A549 (cell line): ENCODE data around the gene NSMCE1. TPM values are rescaled to one million over a fixed set of nuclear protein-coding genes. Genes with fewer than 3 reads are reported as not detected.

Source experiments
- ATAC-seq, 2 experiments: fragments of 200-7000 bp in 1 of 2; fragments of >200 bp in 1 of 2; cut with Nextera tagmentation in 1 of 2; cut with Tn5 transposase in 1 of 2; 3 replicates each; pipeline versions ENCODE4 v1.8.0 to v1.9.1; 2018 to 2020; ENCODE audit warnings: mild to moderate bottlenecking in 1 of 2, moderate library complexity in 1 of 2
- CTCF ChIA-PET: fragments of 300-600 bp; sonication (Branson Sonifier 250); formaldehyde crosslinking; extraction: SDS; loops from one replicate; lab custom pipeline; 2021; ENCODE audit warnings: antibody characterized with exemption, inconsistent platforms; lab: Yijun Ruan, JAX
- POLR2A ChIA-PET: fragments of 350-600 bp; formaldehyde crosslinking; extraction: SDS; loops from one replicate; lab custom pipeline; 2021; ENCODE audit warnings: antibody characterized with exemption, inconsistent platforms; lab: Yijun Ruan, JAX
- DNase-seq, 2 experiments: peaks; one replicate each; pipeline versions ENCODE4 v3.0.0 to v3.0.0-alpha.2; 2011 to 2016; ENCODE audit warnings: low read depth in 1 of 2, low spot score in 1 of 2
- FAIRE-seq: peaks from 2 replicates; lab custom pipeline; 2011; peaks lifted over from hg19 to GRCh38; lab: Jason Lieb, UNC
- H3K27ac ChIP-seq, 2 experiments: fragments of >200 bp; sonication (Bioruptor Twin); formaldehyde crosslinking; 3 replicates each; pipeline ENCODE4 v1.5.1; 2016 to 2017
- H3K4me1 ChIP-seq: fragments of >200 bp; sonication (Bioruptor Twin); formaldehyde crosslinking; 3 replicates; pipeline ENCODE4 v1.6.1; 2016
- H3K4me2 ChIP-seq: fragments of >200 bp; sonication (Bioruptor Twin); formaldehyde crosslinking; 3 replicates; pipeline ENCODE4 v1.6.1; 2016
- H3K4me3 ChIP-seq: fragments of >200 bp; sonication (Bioruptor Twin); formaldehyde crosslinking; 3 replicates; pipeline ENCODE4 v1.5.1; 2016
- H3K9me3 ChIP-seq: fragments of >200 bp; sonication (Bioruptor Twin); formaldehyde crosslinking; 3 replicates; pipeline ENCODE4 v1.6.1; 2016
- BHLHE40 ChIP-seq: IDR thresholded peaks from 2 replicates; pipeline ENCODE4 v1.6.1; 2012; ENCODE audit warnings: low read depth, low read length, inconsistent platforms
- CEBPB ChIP-seq, 2 experiments: fragments of >200 bp in 1 of 2; sonication (Bioruptor Twin) in 1 of 2; formaldehyde crosslinking in 1 of 2; IDR thresholded peaks; 2 replicates each; pipeline ENCODE4 v1.6.1; 2012 to 2016
- CHD4 ChIP-seq: fragments of 200-600 bp; sonication (generic); IDR thresholded peaks from 2 replicates; pipeline ENCODE4 v1.6.1; 2016; ENCODE audit warnings: antibody characterized with exemption, mild to moderate bottlenecking, borderline replicate concordance
- EHF ChIP-seq: fragments of 250-450 bp; sonication (Bioruptor Pico); IDR thresholded peaks from 2 replicates; pipeline ENCODE4 v1.5.0; 2020; ENCODE audit warnings: mild to moderate bottlenecking
- EHMT2 ChIP-seq: fragments of 200-600 bp; sonication (generic); IDR thresholded peaks from 2 replicates; pipeline ENCODE4 v1.6.1; 2016; ENCODE audit warnings: antibody characterized with exemption, low read depth, mild to moderate bottlenecking, moderate library complexity
- EP300 ChIP-seq, 2 experiments: fragments of >200 bp; sonication (Bioruptor Twin); formaldehyde crosslinking; IDR thresholded peaks; 2 replicates in 1 of 2; 3 replicates in 1 of 2; pipeline ENCODE4 v1.6.1; 2016 to 2017
- ESRRA ChIP-seq: fragments of 150-350 bp; IDR thresholded peaks from 2 replicates; pipeline ENCODE4 v1.6.1; 2014; ENCODE audit warnings: mild to moderate bottlenecking, low read length, borderline replicate concordance
- FOSB ChIP-seq: fragments of 250-450 bp; sonication (Bioruptor Pico); IDR thresholded peaks from 2 replicates; pipeline ENCODE4 v1.5.0; 2020; ENCODE audit warnings: mild to moderate bottlenecking, moderate library complexity
- HEYL ChIP-seq: fragments of 250-450 bp; sonication (Bioruptor Pico); IDR thresholded peaks from 2 replicates; pipeline ENCODE4 v1.8.0; 2021; ENCODE audit warnings: mild to moderate bottlenecking, moderate library complexity
- JUN ChIP-seq, 2 experiments: fragments of >200 bp; sonication (Bioruptor Twin); formaldehyde crosslinking; IDR thresholded peaks; 2 replicates in 1 of 2; 3 replicates in 1 of 2; pipeline ENCODE4 v1.6.1; 2016 to 2017
- JUNB ChIP-seq: fragments of >200 bp; sonication (Bioruptor Twin); formaldehyde crosslinking; IDR thresholded peaks from 2 replicates; pipeline ENCODE4 v1.6.1; 2016
- KDM1A ChIP-seq: fragments of 200-600 bp; sonication (generic); IDR thresholded peaks from 2 replicates; pipeline ENCODE4 v1.6.1; 2016; ENCODE audit warnings: low read depth, mild to moderate bottlenecking
- MYC ChIP-seq: IDR thresholded peaks from 2 replicates; pipeline ENCODE4 v1.6.1; 2012; ENCODE audit warnings: mild to moderate bottlenecking, inconsistent platforms, low read length, improper control_type of control experiment, borderline replicate concordance
- POLR2A ChIP-seq: IDR thresholded peaks from 2 replicates; pipeline ENCODE4 v1.6.1; 2012; ENCODE audit warnings: mild to moderate bottlenecking, low read length
- POLR2AphosphoS2 ChIP-seq: conservative IDR thresholded peaks from 2 replicates; pipeline ENCODE4 v1.6.1; 2012; ENCODE audit warnings: low read length, improper control_type of control experiment, inconsistent platforms
- RARB ChIP-seq: fragments of 250-450 bp; sonication (Bioruptor Pico); IDR thresholded peaks from 2 replicates; pipeline ENCODE4 v1.8.0; 2021; ENCODE audit warnings: mild to moderate bottlenecking, moderate library complexity
- RFX5 ChIP-seq: fragments of 450-650 bp; IDR thresholded peaks from 2 replicates; pipeline ENCODE4 v1.7.1; 2014; ENCODE audit warnings: antibody characterized with exemption, mild to moderate bottlenecking, moderate library complexity
- SREBF2 ChIP-seq: fragments of 450-650 bp; IDR thresholded peaks from 2 replicates; pipeline ENCODE4 v1.6.1; 2014; ENCODE audit warnings: mild to moderate bottlenecking, moderate library complexity
- TFCP2L1 ChIP-seq: fragments of 250-450 bp; sonication (Bioruptor Pico); IDR thresholded peaks from 2 replicates; pipeline ENCODE4 v1.5.0; 2021; ENCODE audit warnings: mild to moderate bottlenecking
- TP53 ChIP-seq: fragments of 250-450 bp; sonication (Bioruptor Pico); IDR thresholded peaks from 2 replicates; pipeline ENCODE4 v1.5.0; 2021; ENCODE audit warnings: mild to moderate bottlenecking, moderate library complexity
- ZC3H11A ChIP-seq: fragments of 450-650 bp; IDR thresholded peaks from 2 replicates; pipeline ENCODE4 v1.6.1; 2014; ENCODE audit warnings: antibody characterized with exemption, mild to moderate bottlenecking
- ZFP36 ChIP-seq: fragments of 450-650 bp; IDR thresholded peaks from 2 replicates; pipeline ENCODE4 v1.6.1; 2014; ENCODE audit warnings: borderline replicate concordance; ENCODE audit not compliant: partially characterized antibody
- ZNF302 ChIP-seq: fragments of 250-450 bp; sonication (Bioruptor Pico); IDR thresholded peaks from 2 replicates; pipeline ENCODE4 v1.9.0; 2021; ENCODE audit warnings: inconsistent platforms, mild to moderate bottlenecking, moderate library complexity
- ZSCAN20 ChIP-seq: fragments of 250-450 bp; sonication (Bioruptor Pico); IDR thresholded peaks from 2 replicates; pipeline ENCODE4 v1.8.0; 2022; ENCODE audit warnings: mild to moderate bottlenecking, moderate library complexity
- WGBS: methylation state at CpG from one replicate; pipeline ENCODE4 v1.1.6; 2017; ENCODE audit errors: missing lambda C conversion rate; 5-methylcytosine and 5-hydroxymethylcytosine counted together
- polyA minus RNA-seq: library from RNA; depleted of rRNA, polyadenylated mRNA; stranded (reverse); fragments of >200 nt; gene quantifications from 2 replicates; pipeline ENCODE4 v1.2.3, GENCODE V29; 2011; rRNA and poly(A)+ RNA removed
- polyA plus RNA-seq, 4 experiments: library from polyadenylated mRNA; depleted of rRNA in 3 of 4; stranded (reverse); fragments of >200 nt; fragmentation: RNase III in 1 of 4; extraction: RNeasy Plus Mini Kit Qiagen cat#74134 plus additional on column Dnase treatment in 1 of 4; gene quantifications; 2 replicates in 3 of 4; 3 replicates in 1 of 4; pipeline ENCODE4 v1.2.3, GENCODE V29; 2011 to 2017
- TF ChIP-seq, protein P1 (sequence below): fragments of >200 bp; sonication (Bioruptor Twin); formaldehyde crosslinking; IDR thresholded peaks from 2 replicates; pipeline ENCODE4 v1.6.1; 2016
- TF ChIP-seq, protein P2 (sequence below): IDR thresholded peaks from 2 replicates; pipeline ENCODE4 v1.6.1; 2012
- TF ChIP-seq, protein P3 (sequence below): fragments of 450-650 bp; IDR thresholded peaks from 2 replicates; pipeline ENCODE4 v1.6.1; 2014; ENCODE audit warnings: antibody characterized with exemption
- TF ChIP-seq, protein P4 (sequence below): fragments of >200 bp; sonication (Bioruptor Twin); formaldehyde crosslinking; IDR thresholded peaks from 3 replicates; pipeline ENCODE4 v1.6.1; 2016
- TF ChIP-seq, protein P5 (sequence below): fragments of >200 bp; sonication (Bioruptor Twin); formaldehyde crosslinking; IDR thresholded peaks from 3 replicates; pipeline ENCODE4 v1.5.1; 2016
- TF ChIP-seq, protein P6 (sequence below): fragments of 150-350 bp; IDR thresholded peaks from 2 replicates; pipeline ENCODE4 v1.6.1; 2014; ENCODE audit warnings: low read depth, mild to moderate bottlenecking, low read length
- TF ChIP-seq, protein P7 (sequence below): fragments of 250-450 bp; sonication (Bioruptor Pico); IDR thresholded peaks from 2 replicates; pipeline ENCODE4 v1.5.0; 2021; ENCODE audit warnings: mild to moderate bottlenecking, moderate library complexity, borderline replicate concordance

NSMCE1 gene, protein sequence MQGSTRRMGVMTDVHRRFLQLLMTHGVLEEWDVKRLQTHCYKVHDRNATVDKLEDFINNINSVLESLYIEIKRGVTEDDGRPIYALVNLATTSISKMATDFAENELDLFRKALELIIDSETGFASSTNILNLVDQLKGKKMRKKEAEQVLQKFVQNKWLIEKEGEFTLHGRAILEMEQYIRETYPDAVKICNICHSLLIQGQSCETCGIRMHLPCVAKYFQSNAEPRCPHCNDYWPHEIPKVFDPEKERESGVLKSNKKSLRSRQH
- polyA plus RNA-seq (2011; rRNA removed): 32.0 and 33.3 TPM in 2 replicates
- 28.8 and 36.5 TPM in 2 replicates for polyA plus RNA-seq (2012; cell fraction: cytosol; rRNA removed)
- polyA plus RNA-seq (2012; cell fraction: nucleus; rRNA removed): 18.9 and 25.4 TPM in 2 replicates
- polyA plus RNA-seq (2017; fragmentation: RNase III; extraction: RNeasy Plus Mini Kit Qiagen cat#74134 plus additional on column Dnase treatment): 59.9 to 72.6 TPM (median 60.6 TPM) in 3 replicates
- 40.0 and 43.9 TPM in 2 replicates for polyA minus RNA-seq

DNA sequence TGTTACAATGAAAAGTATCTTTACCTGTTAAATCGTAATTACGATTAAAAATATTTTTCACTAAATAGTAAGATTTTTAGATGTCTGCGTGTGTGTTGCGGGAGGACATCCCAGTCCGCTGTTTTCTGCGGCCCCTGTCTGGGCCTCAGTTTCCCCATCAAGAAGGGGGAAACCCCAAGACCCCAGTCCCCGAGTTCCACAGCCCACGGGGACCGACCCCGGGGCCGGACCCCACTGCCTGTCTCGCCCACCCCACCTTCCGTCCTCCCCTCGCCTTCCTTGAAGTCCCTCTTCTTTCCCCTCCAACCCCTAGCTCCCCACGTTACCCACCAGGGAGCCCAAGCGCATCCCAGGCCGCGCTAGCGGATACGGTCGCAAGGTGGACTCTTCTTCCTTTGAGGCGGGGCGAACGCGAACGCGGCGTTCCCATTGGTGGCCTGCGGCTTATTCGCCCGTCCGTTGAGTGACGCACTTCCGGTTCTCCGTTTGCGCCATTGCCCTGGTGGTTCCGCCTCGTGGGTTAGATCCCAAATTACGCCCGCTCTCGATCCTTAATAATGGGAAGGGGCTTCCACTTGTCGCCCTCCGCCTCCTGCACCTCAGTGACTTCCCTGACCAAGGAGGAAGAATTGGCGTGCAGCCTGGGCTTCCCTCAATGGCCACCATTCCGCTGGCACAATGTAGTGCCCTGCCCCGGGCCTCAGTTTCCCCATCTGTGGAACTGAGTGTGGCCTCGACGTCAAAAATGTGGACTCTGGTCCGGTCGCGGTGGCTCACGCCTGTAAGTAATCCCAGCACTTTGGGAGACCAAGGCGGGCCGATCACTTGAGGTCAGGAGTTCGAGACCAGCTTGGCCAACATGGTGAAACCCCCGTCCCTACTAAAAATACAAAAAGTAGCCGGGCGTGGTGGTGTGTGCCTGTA, at the start of gene NSMCE1:
Gene NSMCE1 (minus strand): TSS at position 397 of the 924 bp plus-strand sequence. CDS start 11,202 bp downstream, outside the sequence.
- POLR2A ChIA-PET: interaction anchor here (0.6 to 1.5 kb wide), 4 partner anchors 25 to 1335 kb away, joined by 3 to 6 read pairs (median 4); no protein-coding TSS in a partner anchor
- CTCF ChIA-PET: interaction anchor here (3.4 kb wide), 1 partner anchor 34 kb away, joined by 24 read pairs; no protein-coding TSS in a partner anchor
- Histone ChIP-seq H3K9me3 (no peaks in the 10 kb centered on the region), H3K4me2 (peak within 1 kb of the TSS; percentile 90), H3K27ac (peak within 1 kb of the TSS; percentile 84 to 97), H3K4me3 (peak within 1 kb of the TSS; percentile 70), H3K4me1 (peaks cover 35% of the 10 kb centered on the region)
- FAIRE-seq (no peak), DNase-seq (peak; percentile 96 to 97), ATAC-seq (peak; percentile 100)
- 3% methylated on average over 48 of the region's 58 CpGs for WGBS
- TF ChIP-seq ZC3H11A: no peak
- peak; percentile 55 to 84; a peak in 2 of 5 replicates for TF ChIP-seq JUN (IDR thresholded peaks at IDR 0.05)
- TF ChIP-seq EHMT2: no peak
- TF ChIP-seq ZFP36: no peak
- TF ChIP-seq RFX5: no peak; the same call in 1 of the 2 replicates
- TF ChIP-seq EP300 (IDR thresholded peaks at IDR 0.05): no peak
- 0 out of 2 replicates have a peak, but pooled peaks have one; percentile 35 for TF ChIP-seq TFCP2L1 (CRISPR knock-in tag)
- TF ChIP-seq TP53: no peak
- no peak for TF ChIP-seq ZNF302
- TF ChIP-seq POLR2A: peak; percentile 81
- TF ChIP-seq MYC: no peak
- TF ChIP-seq, protein P1, sequence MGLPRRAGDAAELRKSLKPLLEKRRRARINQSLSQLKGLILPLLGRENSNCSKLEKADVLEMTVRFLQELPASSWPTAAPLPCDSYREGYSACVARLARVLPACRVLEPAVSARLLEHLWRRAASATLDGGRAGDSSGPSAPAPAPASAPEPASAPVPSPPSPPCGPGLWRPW: no peak
- peak in 1 of 2 experiments; percentile 56; a peak in 1 of 4 replicates for TF ChIP-seq CEBPB (IDR thresholded peaks at IDR 0.05)
- TF ChIP-seq KDM1A: no peak; the same call in 1 of the 2 replicates
- TF ChIP-seq RARB (CRISPR knock-in tag): no peak
- no peak for TF ChIP-seq SREBF2
- TF ChIP-seq ZSCAN20 (CRISPR knock-in tag): no peak
- TF ChIP-seq BHLHE40: no peak
- TF ChIP-seq CHD4: peak; percentile 91
- TF ChIP-seq, protein P2, sequence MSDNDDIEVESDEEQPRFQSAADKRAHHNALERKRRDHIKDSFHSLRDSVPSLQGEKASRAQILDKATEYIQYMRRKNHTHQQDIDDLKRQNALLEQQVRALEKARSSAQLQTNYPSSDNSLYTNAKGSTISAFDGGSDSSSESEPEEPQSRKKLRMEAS: peak; percentile 95
- TF ChIP-seq, protein P3, sequence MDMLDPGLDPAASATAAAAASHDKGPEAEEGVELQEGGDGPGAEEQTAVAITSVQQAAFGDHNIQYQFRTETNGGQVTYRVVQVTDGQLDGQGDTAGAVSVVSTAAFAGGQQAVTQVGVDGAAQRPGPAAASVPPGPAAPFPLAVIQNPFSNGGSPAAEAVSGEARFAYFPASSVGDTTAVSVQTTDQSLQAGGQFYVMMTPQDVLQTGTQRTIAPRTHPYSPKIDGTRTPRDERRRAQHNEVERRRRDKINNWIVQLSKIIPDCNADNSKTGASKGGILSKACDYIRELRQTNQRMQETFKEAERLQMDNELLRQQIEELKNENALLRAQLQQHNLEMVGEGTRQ: no peak
- no peak for TF ChIP-seq HEYL (CRISPR knock-in tag)
- TF ChIP-seq, protein P4, sequence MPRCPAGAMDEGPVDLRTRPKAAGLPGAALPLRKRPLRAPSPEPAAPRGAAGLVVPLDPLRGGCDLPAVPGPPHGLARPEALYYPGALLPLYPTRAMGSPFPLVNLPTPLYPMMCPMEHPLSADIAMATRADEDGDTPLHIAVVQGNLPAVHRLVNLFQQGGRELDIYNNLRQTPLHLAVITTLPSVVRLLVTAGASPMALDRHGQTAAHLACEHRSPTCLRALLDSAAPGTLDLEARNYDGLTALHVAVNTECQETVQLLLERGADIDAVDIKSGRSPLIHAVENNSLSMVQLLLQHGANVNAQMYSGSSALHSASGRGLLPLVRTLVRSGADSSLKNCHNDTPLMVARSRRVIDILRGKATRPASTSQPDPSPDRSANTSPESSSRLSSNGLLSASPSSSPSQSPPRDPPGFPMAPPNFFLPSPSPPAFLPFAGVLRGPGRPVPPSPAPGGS: peak; percentile 87; the same call in 2 of the 3 replicates
- no peak for TF ChIP-seq JUNB
- TF ChIP-seq, protein P5, sequence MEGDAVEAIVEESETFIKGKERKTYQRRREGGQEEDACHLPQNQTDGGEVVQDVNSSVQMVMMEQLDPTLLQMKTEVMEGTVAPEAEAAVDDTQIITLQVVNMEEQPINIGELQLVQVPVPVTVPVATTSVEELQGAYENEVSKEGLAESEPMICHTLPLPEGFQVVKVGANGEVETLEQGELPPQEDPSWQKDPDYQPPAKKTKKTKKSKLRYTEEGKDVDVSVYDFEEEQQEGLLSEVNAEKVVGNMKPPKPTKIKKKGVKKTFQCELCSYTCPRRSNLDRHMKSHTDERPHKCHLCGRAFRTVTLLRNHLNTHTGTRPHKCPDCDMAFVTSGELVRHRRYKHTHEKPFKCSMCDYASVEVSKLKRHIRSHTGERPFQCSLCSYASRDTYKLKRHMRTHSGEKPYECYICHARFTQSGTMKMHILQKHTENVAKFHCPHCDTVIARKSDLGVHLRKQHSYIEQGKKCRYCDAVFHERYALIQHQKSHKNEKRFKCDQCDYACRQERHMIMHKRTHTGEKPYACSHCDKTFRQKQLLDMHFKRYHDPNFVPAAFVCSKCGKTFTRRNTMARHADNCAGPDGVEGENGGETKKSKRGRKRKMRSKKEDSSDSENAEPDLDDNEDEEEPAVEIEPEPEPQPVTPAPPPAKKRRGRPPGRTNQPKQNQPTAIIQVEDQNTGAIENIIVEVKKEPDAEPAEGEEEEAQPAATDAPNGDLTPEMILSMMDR: no peak
- TF ChIP-seq ESRRA: no peak
- no peak for TF ChIP-seq FOSB
- TF ChIP-seq POLR2AphosphoS2: no peak
- TF ChIP-seq, protein P6, sequence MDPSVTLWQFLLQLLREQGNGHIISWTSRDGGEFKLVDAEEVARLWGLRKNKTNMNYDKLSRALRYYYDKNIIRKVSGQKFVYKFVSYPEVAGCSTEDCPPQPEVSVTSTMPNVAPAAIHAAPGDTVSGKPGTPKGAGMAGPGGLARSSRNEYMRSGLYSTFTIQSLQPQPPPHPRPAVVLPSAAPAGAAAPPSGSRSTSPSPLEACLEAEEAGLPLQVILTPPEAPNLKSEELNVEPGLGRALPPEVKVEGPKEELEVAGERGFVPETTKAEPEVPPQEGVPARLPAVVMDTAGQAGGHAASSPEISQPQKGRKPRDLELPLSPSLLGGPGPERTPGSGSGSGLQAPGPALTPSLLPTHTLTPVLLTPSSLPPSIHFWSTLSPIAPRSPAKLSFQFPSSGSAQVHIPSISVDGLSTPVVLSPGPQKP: no peak
- 0 out of 2 replicates have a peak, but pooled peaks have one; percentile 10 for TF ChIP-seq EHF
- TF ChIP-seq, protein P7, sequence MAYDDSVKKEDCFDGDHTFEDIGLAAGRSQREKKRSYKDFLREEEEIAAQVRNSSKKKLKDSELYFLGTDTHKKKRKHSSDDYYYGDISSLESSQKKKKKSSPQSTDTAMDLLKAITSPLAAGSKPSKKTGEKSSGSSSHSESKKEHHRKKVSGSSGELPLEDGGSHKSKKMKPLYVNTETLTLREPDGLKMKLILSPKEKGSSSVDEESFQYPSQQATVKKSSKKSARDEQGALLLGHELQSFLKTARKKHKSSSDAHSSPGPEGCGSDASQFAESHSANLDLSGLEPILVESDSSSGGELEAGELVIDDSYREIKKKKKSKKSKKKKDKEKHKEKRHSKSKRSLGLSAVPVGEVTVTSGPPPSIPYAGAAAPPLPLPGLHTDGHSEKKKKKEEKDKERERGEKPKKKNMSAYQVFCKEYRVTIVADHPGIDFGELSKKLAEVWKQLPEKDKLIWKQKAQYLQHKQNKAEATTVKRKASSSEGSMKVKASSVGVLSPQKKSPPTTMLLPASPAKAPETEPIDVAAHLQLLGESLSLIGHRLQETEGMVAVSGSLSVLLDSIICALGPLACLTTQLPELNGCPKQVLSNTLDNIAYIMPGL (CRISPR knock-in tag): no peak
